HG03521 (cell line): ENCODE data around the gene TMEM178B.
"Not testable (repeated sequence)": the region's sequence is repeated elsewhere in the genome, so short reads cannot be mapped to it uniquely, and the experiment has no call there.

Experiments
- ATAC-seq: cut with Tn5 transposase; IDR thresholded peaks from one replicate; pipeline ENCODE4 v1.9.1; 2021; ENCODE audit warnings: mild to moderate bottlenecking, moderate library complexity; ENCODE audit not compliant: unreplicated experiment

Gene TMEM178B

GRCh38 chr7:141177120-141177519 lies 103.3 kb downstream of the TMEM178B start:
- not testable (repeated sequence) for ATAC-seq

GRCh38 chr7:141178486-141179135 lies 104.7 kb downstream of the TMEM178B start:
- no peak for ATAC-seq

GRCh38 chr7:141181812-141182211 lies 107.9 kb downstream of the TMEM178B start:
- ATAC-seq: no peak

GRCh38 chr7:141184532-141185190 lies 110.8 kb downstream of the TMEM178B start:
- ATAC-seq: no peak

- ATAC-seq: no peak
Observed at GRCh38 chr7:141185369-141185967, 111.6 kb downstream of the TMEM178B start.

GRCh38 chr7:141189231-141189630 lies 115.4 kb downstream of the TMEM178B start:
- ATAC-seq: no peak

- ATAC-seq: no peak
Observed at GRCh38 chr7:141190495-141190894, 116.6 kb downstream of the TMEM178B start.

- no peak for ATAC-seq
Observed at GRCh38 chr7:141191277-141191676, 117.4 kb downstream of the TMEM178B start.

- no peak for ATAC-seq
Observed at GRCh38 chr7:141193066-141193465, 119.2 kb downstream of the TMEM178B start.

- ATAC-seq: not testable (repeated sequence)
Observed at GRCh38 chr7:141195722-141196121, 121.9 kb downstream of the TMEM178B start.

- ATAC-seq: no peak
Observed at GRCh38 chr7:141198194-141198958, 124.5 kb downstream of the TMEM178B start.

- ATAC-seq: no peak
Observed at GRCh38 chr7:141200191-141201108, 126.6 kb downstream of the TMEM178B start.

GRCh38 chr7:141201145-141201885 lies 127.5 kb downstream of the TMEM178B start:
- no peak for ATAC-seq

- ATAC-seq: no peak
Observed at GRCh38 chr7:141202535-141202934, 128.7 kb downstream of the TMEM178B start.

GRCh38 chr7:141203177-141203576 lies 129.3 kb downstream of the TMEM178B start:
- no peak for ATAC-seq

GRCh38 chr7:141203586-141203985 lies 129.7 kb downstream of the TMEM178B start:
- ATAC-seq: no peak

GRCh38 chr7:141207661-141208060 lies 133.8 kb downstream of the TMEM178B start:
- ATAC-seq: no peak

GRCh38 chr7:141208539-141208938 lies 134.7 kb downstream of the TMEM178B start:
- no peak for ATAC-seq

GRCh38 chr7:141209454-141209853 lies 135.6 kb downstream of the TMEM178B start:
- ATAC-seq: no peak

GRCh38 chr7:141210862-141211261 lies 137.0 kb downstream of the TMEM178B start:
- ATAC-seq: no peak
